GM21576 (cell line): ENCODE data around the gene ERGIC2.

Source experiments
- ATAC-seq: cut with Tn5 transposase; IDR thresholded peaks from one replicate; pipeline ENCODE4 v1.9.1; 2021; ENCODE audit warnings: mild to moderate bottlenecking, moderate library complexity; ENCODE audit not compliant: unreplicated experiment

Gene ERGIC2

GRCh38 chr12:29382251-29382650 is 1.3 kb upstream of the ERGIC2 start:
- ATAC-seq: no peak

GRCh38 chr12:29376118-29376517 is 4.9 kb downstream of the ERGIC2 start:
- ATAC-seq: no peak

- no peak for ATAC-seq
Measured at GRCh38 chr12:29374913-29375312, 6.1 kb downstream of the ERGIC2 start.

GRCh38 chr12:29374012-29374411 is 7.0 kb downstream of the ERGIC2 start:
- no peak for ATAC-seq

GRCh38 chr12:29365091-29365490 is 15.9 kb downstream of the ERGIC2 start:
- no peak for ATAC-seq

GRCh38 chr12:29354954-29355353 is 26.0 kb downstream of the ERGIC2 start:
- no peak for ATAC-seq

- ATAC-seq: no peak
Measured at GRCh38 chr12:29350080-29350479, 30.9 kb downstream of the ERGIC2 start.

GRCh38 chr12:29346769-29347421 is 34.1 kb downstream of the ERGIC2 start:
- ATAC-seq: no peak

GRCh38 chr12:29343022-29343799 is 37.8 kb downstream of the ERGIC2 start:
- no peak for ATAC-seq

GRCh38 chr12:29337325-29337724 is 43.6 kb downstream of the ERGIC2 start:
- no peak for ATAC-seq

GRCh38 chr12:29334937-29335336 is 46.0 kb downstream of the ERGIC2 start:
- no peak for ATAC-seq

GRCh38 chr12:29333178-29333577 is 47.8 kb downstream of the ERGIC2 start:
- no peak for ATAC-seq

- ATAC-seq: no peak
Measured at GRCh38 chr12:29329411-29329810, 51.6 kb downstream of the ERGIC2 start.

GRCh38 chr12:29322157-29322556 is 58.8 kb downstream of the ERGIC2 start:
- no peak for ATAC-seq

- no peak for ATAC-seq
Measured at GRCh38 chr12:29320295-29321085, 60.5 kb downstream of the ERGIC2 start.

GRCh38 chr12:29317556-29318363 is 63.2 kb downstream of the ERGIC2 start:
- ATAC-seq: peak; percentile 100

GRCh38 chr12:29316752-29317151 is 64.2 kb downstream of the ERGIC2 start:
- ATAC-seq: no peak

GRCh38 chr12:29314416-29314815 is 66.6 kb downstream of the ERGIC2 start:
- no peak for ATAC-seq

GRCh38 chr12:29310899-29311298 is 70.1 kb downstream of the ERGIC2 start:
- no peak for ATAC-seq

- no peak for ATAC-seq
Measured at GRCh38 chr12:29309320-29309902, 71.6 kb downstream of the ERGIC2 start.
